Prostate gland (tissue), 2 donors: ENCODE results near the gene TBCA.

Experiments
- POLR2A ChIP-seq: fragments of 450-650 bp; IDR thresholded peaks from one replicate; pipeline ENCODE4 v1.6.1; 2016; ENCODE audit warnings: antibody characterized with exemption, mild to moderate bottlenecking
- TF ChIP-seq, protein P1 (sequence below), 4 experiments: fragments of 200-600 bp in 2 of 4; fragments of 450-650 bp in 2 of 4; sonication (generic) in 2 of 4; IDR thresholded peaks; 1 replicate in 3 of 4; 2 replicates in 1 of 4; pipeline ENCODE4 v1.5.1; 2016 to 2019; ENCODE audit warnings: antibody characterized with exemption in 4 of 4, mild to moderate bottlenecking in 2 of 4, moderate library complexity in 2 of 4

DNA sequence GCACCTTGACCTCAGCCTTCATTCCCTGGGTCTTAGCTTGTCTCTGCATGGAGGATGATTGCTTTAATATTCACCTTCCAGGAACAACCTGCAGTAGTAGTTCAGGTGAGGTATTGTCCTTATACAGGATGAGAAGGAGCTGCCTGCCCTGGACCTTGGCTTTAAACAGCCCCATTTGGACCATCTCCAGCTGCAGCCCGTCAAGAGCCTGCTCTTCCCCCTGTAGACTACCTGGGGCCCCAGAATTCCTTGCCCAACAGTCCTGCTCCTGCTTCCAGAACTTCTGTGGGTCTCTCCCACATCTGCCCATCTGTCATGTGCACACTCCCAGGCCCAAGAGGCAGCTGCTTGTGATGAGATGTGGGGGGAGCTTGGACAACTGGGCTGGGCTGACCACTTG lies 125.5 kb downstream of the TBCA start:
- TF ChIP-seq POLR2A, result no peak
- TF ChIP-seq, protein P1, sequence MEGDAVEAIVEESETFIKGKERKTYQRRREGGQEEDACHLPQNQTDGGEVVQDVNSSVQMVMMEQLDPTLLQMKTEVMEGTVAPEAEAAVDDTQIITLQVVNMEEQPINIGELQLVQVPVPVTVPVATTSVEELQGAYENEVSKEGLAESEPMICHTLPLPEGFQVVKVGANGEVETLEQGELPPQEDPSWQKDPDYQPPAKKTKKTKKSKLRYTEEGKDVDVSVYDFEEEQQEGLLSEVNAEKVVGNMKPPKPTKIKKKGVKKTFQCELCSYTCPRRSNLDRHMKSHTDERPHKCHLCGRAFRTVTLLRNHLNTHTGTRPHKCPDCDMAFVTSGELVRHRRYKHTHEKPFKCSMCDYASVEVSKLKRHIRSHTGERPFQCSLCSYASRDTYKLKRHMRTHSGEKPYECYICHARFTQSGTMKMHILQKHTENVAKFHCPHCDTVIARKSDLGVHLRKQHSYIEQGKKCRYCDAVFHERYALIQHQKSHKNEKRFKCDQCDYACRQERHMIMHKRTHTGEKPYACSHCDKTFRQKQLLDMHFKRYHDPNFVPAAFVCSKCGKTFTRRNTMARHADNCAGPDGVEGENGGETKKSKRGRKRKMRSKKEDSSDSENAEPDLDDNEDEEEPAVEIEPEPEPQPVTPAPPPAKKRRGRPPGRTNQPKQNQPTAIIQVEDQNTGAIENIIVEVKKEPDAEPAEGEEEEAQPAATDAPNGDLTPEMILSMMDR (IDR thresholded peaks at IDR 0.05), result no peak
